Effector memory CD4-positive, alpha-beta T cell (primary cell): ENCODE results near the gene QSER1.
"Not testable (repeated sequence)": the region's sequence is repeated elsewhere in the genome, so short reads cannot be mapped to it uniquely, and the experiment has no call there.

ENCODE experiments used
- DNase-seq, 3 donors: peaks; one replicate each; pipeline ENCODE4 v3.0.0-alpha.2; 2020
- H3K27ac ChIP-seq: 2 replicates; pipeline ENCODE4 v1.7.0; 2013; ENCODE audit warnings: mild to moderate bottlenecking, low read length, moderate library complexity; ENCODE audit not compliant: insufficient read depth, poor library complexity, severe bottlenecking
- H3K27me3 ChIP-seq: replicated peaks from 2 replicates; pipeline ENCODE4 v1.7.0; 2013; ENCODE audit warnings: mild to moderate bottlenecking, low read length; ENCODE audit not compliant: insufficient read depth, control insufficient read depth, poor library complexity, severe bottlenecking
- H3K36me3 ChIP-seq: 2 replicates; pipeline ENCODE4 v1.7.0; 2013; ENCODE audit warnings: mild to moderate bottlenecking, low read length, moderate library complexity; ENCODE audit not compliant: control insufficient read depth, insufficient read depth
- H3K4me1 ChIP-seq: 2 replicates; pipeline ENCODE4 v1.7.0; 2013; ENCODE audit warnings: low read length, mild to moderate bottlenecking; ENCODE audit not compliant: control insufficient read depth, insufficient read depth, poor library complexity, severe bottlenecking
- H3K4me3 ChIP-seq: 2 replicates; pipeline ENCODE4 v1.7.0; 2013; ENCODE audit warnings: low read length, low read depth, mild to moderate bottlenecking; ENCODE audit not compliant: insufficient read depth, poor library complexity, severe bottlenecking
- H3K9me3 ChIP-seq: 2 replicates; pipeline ENCODE4 v1.7.0; 2013; ENCODE audit warnings: mild to moderate bottlenecking, low read length, moderate library complexity; ENCODE audit not compliant: control insufficient read depth

QSER1 gene

DNA sequence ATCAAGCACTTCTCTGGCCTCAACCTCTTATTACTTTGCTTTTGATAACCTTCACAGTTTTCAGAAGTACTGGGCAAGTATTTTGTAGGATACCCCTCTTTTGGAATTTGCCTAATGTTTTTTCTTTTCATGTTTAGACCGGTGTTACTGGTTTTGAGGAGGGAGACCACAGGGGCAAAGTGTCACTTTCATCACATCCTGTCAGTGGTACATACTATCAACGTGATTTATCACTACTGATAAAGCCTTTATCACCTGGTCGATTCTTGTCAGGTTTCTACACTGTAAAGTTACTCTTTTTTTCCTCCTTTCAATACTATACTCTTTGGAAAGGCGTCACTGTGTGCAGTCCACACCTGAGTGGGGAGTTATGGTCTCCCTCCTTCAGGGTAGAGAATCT is 26.7 kb downstream of the QSER1 start:
- H3K27ac ChIP-seq = no peak overlapping the region
- no peaks in the 10 kb centered on the region for H3K4me1 ChIP-seq
- H3K9me3 ChIP-seq = no peaks in the 10 kb centered on the region
- no peaks in the 10 kb centered on the region for H3K36me3 ChIP-seq
- no peak for DNase-seq
- H3K27me3 ChIP-seq = no peaks in the 10 kb centered on the region
- H3K4me3 ChIP-seq = no peak overlapping the region

DNA sequence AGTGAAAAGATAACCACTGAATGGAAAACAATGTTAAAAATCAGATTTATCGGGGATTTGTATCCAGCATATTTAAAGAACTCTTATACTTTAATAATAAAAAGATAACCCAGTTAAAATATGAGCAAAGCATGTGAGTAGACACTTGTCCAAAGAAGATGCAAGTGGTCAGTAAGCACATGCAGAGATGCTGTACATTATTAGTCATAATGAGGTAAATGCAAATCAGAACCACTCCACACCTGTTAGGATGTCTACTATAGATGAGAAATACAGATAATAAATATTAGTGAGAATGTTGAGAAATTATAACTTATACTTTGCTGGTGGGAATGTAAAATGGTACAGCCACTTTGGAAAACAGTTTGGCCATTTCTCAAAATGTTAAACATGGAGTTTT is 28.0 kb downstream of the QSER1 start:
- H3K36me3 ChIP-seq = no peaks in the 10 kb centered on the region
- no peak overlapping the region for H3K27ac ChIP-seq
- no peaks in the 10 kb centered on the region for H3K4me1 ChIP-seq
- DNase-seq = no peak
- no peaks in the 10 kb centered on the region for H3K27me3 ChIP-seq
- no peak overlapping the region for H3K4me3 ChIP-seq
- no peaks in the 10 kb centered on the region for H3K9me3 ChIP-seq

DNA sequence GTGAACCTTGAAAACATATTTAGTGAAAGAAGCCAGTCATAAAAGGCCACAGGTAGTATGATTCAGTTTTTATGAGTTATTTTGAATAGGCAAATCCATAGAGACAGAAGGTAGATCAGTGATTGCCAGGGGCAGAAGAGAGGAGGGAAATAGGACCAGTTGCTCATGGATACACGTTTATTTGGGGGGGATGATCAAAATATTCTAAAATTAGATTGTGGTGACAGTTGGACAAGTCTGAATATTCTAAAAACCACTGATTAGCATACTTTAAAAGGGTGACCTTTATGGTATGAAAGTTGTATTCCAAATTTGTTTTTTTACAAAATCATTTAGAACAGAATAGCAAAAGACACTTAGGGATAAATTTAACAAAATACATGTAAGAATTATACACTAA is 28.6 kb downstream of the QSER1 start:
- Histone ChIP-seq H3K4me1 (no peaks in the 10 kb centered on the region), H3K36me3 (no peaks in the 10 kb centered on the region), H3K27me3 (no peaks in the 10 kb centered on the region), H3K9me3 (no peaks in the 10 kb centered on the region), H3K4me3 (no peak overlapping the region), H3K27ac (no peak overlapping the region)
- DNase-seq = no peak

DNA sequence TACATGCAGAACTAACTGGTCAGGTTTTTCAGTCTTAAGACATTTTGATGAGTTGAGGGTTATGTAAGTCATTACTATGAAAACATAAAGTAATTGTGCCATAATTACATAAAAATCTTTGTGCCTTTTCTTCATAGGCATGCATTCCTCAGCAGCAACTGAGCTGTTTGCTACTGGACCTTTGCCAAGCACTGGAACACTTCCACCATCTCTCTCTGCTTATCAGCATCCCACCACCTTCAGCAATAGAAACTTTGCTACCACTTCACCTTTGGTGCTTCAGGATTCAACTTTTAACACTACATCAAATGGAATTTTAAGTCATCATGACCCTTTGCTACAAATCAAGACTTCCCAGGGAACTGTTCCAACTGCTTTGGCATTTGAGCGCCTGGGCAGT is 39.0 kb downstream of the QSER1 start:
- Histone ChIP-seq H3K27ac (no peak overlapping the region), H3K27me3 (no peaks in the 10 kb centered on the region), H3K4me3 (no peak overlapping the region), H3K9me3 (no peaks in the 10 kb centered on the region), H3K36me3 (peaks cover 23% of the 10 kb centered on the region), H3K4me1 (no peaks in the 10 kb centered on the region)
- DNase-seq = no peak

DNA sequence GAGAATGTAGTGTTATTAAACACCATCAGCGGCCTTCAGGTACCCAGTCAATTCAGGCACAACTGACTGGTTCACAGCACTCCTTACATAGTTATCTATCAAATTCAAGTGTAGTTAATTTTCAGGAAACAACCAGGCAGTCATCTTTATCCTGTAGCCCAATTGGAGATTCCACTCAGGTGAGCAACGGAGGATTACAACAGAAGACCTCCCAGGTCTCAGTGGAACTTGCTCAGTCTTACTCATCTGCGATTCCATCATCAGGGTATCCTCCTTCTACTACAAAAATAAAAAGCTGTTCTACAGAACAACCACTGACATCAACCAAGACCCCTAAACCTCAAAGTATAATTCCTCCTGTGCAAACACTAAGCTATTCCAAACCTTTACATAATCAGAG is 39.6 kb downstream of the QSER1 start:
- Histone ChIP-seq H3K4me1 (no peaks in the 10 kb centered on the region), H3K36me3 (peaks cover 23% of the 10 kb centered on the region), H3K9me3 (no peaks in the 10 kb centered on the region), H3K27ac (no peak overlapping the region), H3K4me3 (no peak overlapping the region), H3K27me3 (no peaks in the 10 kb centered on the region)
- DNase-seq = no peak

DNA sequence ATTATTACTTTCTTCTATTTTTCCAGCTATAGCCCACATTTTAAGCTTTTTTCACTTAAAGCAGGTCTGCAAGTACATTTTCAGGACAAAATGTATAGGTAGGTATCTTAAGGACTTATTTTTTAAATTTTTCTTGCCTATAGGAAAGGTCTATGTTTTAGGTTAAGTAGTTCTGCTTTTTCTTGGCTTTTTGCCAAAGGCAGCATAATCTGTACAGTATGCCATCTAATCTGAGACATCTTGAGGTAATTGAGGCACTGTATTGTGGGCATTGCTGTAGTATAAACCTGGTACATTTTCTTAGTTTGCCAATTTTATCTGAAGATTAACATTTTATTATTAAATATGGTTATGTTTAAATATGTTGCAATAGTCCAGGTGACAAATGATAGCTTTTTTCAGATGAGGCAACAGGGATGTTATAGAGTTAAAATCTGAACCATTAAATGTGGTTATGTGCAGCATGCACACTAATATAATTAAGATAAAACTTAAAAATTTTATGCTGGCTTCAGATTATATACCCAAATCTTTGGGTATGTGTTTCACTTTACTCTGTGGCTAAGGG is 42.9 kb downstream of the QSER1 start:
- H3K4me1 ChIP-seq = no peaks in the 10 kb centered on the region
- H3K36me3 ChIP-seq = peaks cover 23% of the 10 kb centered on the region
- no peak for DNase-seq
- no peak overlapping the region for H3K4me3 ChIP-seq
- no peaks in the 10 kb centered on the region for H3K9me3 ChIP-seq
- no peak overlapping the region for H3K27ac ChIP-seq
- no peaks in the 10 kb centered on the region for H3K27me3 ChIP-seq

DNA sequence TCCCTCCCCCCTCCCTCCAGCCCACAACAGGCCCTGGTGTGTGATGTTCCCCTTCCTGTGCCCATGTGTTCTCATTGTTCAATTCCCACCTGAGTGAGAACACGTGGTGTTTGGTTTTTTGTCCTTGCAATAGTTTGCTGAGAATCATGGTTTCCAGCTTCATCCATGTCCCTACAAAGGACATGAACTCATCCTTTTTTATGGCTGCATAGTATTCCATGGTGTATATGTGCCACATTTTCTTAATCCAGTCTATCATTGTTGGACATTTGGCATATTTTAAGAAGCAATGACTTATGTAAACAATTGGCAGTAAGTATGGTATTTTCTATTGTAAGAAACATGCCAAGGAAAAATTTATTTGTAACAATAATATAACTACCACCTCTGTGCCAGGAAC is 43.6 kb downstream of the QSER1 start:
- DNase-seq, H3K4me1 ChIP-seq, H3K4me3 ChIP-seq, H3K27ac ChIP-seq, H3K9me3 ChIP-seq, H3K27me3 ChIP-seq: not testable (repeated sequence)
- peaks cover 21% of the 10 kb centered on the region for H3K36me3 ChIP-seq

DNA sequence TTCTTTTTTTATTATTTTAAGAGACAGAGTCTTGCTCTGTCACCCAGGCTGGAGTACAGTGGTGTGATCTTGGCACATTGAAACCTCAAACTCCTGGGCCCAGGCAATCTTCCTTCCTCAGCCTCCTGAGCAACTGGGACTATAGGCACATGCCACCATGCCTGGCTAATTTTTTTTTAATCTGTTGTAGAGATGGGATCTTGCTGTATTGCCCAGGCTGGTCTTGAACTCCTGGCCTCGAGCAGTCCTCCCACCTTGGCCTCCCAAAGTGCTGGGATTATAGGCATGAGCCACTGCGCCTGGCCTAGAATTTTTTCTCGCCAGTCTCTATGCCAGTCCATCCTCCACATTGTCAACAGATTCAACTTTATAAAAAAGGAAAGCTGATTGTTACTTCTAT is 44.7 kb downstream of the QSER1 start:
- not testable (repeated sequence) for H3K4me1 ChIP-seq, H3K4me3 ChIP-seq, H3K36me3 ChIP-seq, H3K9me3 ChIP-seq, H3K27ac ChIP-seq, H3K27me3 ChIP-seq, DNase-seq

DNA sequence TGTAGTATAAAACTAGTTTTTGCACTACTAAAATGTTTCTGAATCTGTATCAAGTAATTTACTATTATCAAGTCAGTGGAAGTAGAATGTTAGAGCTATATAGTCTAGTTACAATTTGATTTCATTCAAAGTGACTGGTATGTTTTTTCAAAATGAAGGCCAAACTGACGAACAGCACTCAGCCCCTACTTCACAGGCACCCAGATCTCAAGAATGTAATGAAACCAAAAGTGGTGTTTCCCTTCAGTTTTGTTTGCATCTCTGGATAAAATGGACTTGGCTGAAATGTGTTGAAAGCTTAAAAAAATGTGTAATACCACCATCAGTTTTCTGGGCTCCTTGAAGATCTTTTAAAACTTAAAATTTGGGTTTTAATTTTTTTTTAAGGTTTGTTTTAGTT is 46.4 kb downstream of the QSER1 start:
- Histone ChIP-seq H3K27ac (no peak overlapping the region), H3K9me3 (no peaks in the 10 kb centered on the region), H3K4me3 (no peak overlapping the region), H3K4me1 (no peaks in the 10 kb centered on the region), H3K36me3 (no peaks in the 10 kb centered on the region), H3K27me3 (no peaks in the 10 kb centered on the region)
- DNase-seq = no peak

DNA sequence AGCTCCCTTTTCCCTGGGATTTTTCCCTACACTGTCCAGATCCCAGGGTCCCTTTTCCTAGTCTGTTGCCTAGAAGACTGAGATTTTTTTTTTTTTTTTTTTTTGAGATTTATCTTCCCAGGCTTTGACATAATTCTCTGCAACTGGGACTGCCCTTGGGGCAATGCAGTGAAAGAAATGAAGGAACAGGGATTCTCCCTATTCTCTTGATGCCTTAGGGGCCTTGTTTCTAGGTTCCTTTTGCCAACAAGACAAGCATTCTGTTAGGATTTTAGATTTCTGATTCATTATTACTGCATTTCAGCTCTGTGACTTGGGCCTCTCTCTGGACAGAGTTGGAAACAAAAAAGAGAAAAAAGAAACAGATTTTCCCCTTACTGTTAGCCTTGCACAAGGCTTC is 47.3 kb downstream of the QSER1 start:
- Histone ChIP-seq H3K27me3 (no peaks in the 10 kb centered on the region), H3K36me3 (no peaks in the 10 kb centered on the region), H3K4me1 (no peaks in the 10 kb centered on the region), H3K27ac (no peak overlapping the region), H3K9me3 (no peaks in the 10 kb centered on the region), H3K4me3 (no peak overlapping the region)
- DNase-seq = no peak

DNA sequence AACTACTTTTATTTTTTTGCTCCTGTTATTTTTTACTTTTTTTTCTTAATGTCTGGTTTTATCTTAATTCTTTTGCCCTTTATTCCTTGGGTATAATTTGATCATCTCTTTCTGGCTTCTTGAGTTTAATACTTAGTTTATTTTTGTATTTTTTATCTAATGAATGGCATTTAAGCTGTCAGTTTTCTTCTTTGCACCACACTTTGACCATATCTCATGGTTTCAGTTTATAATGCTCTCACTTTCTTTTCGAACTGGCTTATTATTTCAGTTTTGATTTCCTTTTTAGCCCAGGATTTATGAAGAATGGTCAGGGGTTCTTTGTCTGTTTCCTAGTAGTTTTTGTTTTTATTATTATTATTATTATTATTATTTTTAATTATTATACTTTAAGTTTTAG is 48.3 kb downstream of the QSER1 start:
- H3K27ac ChIP-seq = no peak overlapping the region
- H3K27me3 ChIP-seq = no peaks in the 10 kb centered on the region
- H3K36me3 ChIP-seq = no peaks in the 10 kb centered on the region
- no peak for DNase-seq
- no peak overlapping the region for H3K4me3 ChIP-seq
- no peaks in the 10 kb centered on the region for H3K9me3 ChIP-seq
- no peaks in the 10 kb centered on the region for H3K4me1 ChIP-seq
